Right atrium auricular region (tissue), 2 donors: ENCODE results near the gene DEFB125. TPM values are rescaled to one million over a fixed set of nuclear protein-coding genes. Genes with fewer than 3 reads are reported as not detected.
"Not testable (repeated sequence)": the region's sequence is repeated elsewhere in the genome, so short reads cannot be mapped to it uniquely, and the experiment has no call there.

ENCODE experiments used
- DNase-seq: peaks from one replicate; pipeline ENCODE4 v3.0.0-alpha.2; 2019; ENCODE audit warnings: low spot score
- H3K27ac ChIP-seq, 2 donors: fragments of 200-600 bp; sonication (generic); 1 replicate in 1 of 2; 2 replicates in 1 of 2; pipeline ENCODE4 v1.5.1; 2016 to 2019
- H3K27me3 ChIP-seq, 2 donors: fragments of 200-600 bp; sonication (generic); one replicate each; pipeline versions ENCODE4 v1.5.1 to v1.6.0; 2017 to 2019
- H3K36me3 ChIP-seq: fragments of 200-600 bp; sonication (generic); one replicate; pipeline ENCODE4 v1.5.1; 2016
- H3K4me1 ChIP-seq, 2 donors: fragments of 200-600 bp; sonication (generic); one replicate each; pipeline versions ENCODE4 v1.5.1 to v1.6.0; 2017 to 2019
- H3K4me3 ChIP-seq, 2 donors: fragments of 200-600 bp; sonication (generic); 1 replicate in 1 of 2; 2 replicates in 1 of 2; pipeline ENCODE4 v1.5.1; 2017 to 2019; ENCODE audit warnings: mild to moderate bottlenecking in 1 of 2, moderate library complexity in 1 of 2
- H3K9me3 ChIP-seq, 2 donors: fragments of 200-600 bp; sonication (generic); one replicate each; pipeline ENCODE4 v1.5.1; 2019
- total RNA-seq, 2 donors: library from RNA; depleted of rRNA; stranded (reverse); fragments of >200 nt; gene quantifications; one replicate each; pipeline ENCODE4 v1.1.0, GENCODE V29; 2016
- TF ChIP-seq, protein P1 (sequence below), 2 donors: fragments of 200-600 bp; sonication (generic); IDR thresholded peaks; one replicate each; pipeline ENCODE4 v1.5.1; 2019; ENCODE audit warnings: antibody characterized with exemption in 2 of 2

The DEFB125 gene
- total RNA-seq, 2 donors from 2014 or later = not detected

DNA sequence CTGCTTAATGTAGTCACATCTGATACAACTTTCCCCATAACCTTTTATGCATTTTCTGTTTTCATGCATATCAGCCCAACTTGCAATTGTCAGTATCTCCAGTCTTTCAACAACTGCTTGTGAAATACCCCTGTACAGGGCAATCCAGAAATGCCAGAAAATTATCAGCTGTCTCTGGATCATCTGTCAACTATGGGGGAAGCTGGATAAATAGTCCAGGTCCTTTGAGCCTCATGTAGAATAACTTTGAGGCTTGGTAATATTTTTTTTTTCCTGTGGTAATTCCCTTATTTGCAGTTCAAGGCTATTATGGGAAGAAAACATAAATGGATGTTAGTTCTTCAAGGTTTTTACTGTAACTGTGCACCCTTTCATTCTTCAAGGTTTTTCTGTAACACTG, 6.2 kb downstream of the DEFB125 start:
- peaks cover 0 to 24% of the 10 kb centered on the region in 2 donors for H3K9me3 ChIP-seq
- H3K36me3 ChIP-seq = no peaks in the 10 kb centered on the region
- H3K27ac ChIP-seq = no peak overlapping the region
- no peak for DNase-seq
- TF ChIP-seq, protein P1, sequence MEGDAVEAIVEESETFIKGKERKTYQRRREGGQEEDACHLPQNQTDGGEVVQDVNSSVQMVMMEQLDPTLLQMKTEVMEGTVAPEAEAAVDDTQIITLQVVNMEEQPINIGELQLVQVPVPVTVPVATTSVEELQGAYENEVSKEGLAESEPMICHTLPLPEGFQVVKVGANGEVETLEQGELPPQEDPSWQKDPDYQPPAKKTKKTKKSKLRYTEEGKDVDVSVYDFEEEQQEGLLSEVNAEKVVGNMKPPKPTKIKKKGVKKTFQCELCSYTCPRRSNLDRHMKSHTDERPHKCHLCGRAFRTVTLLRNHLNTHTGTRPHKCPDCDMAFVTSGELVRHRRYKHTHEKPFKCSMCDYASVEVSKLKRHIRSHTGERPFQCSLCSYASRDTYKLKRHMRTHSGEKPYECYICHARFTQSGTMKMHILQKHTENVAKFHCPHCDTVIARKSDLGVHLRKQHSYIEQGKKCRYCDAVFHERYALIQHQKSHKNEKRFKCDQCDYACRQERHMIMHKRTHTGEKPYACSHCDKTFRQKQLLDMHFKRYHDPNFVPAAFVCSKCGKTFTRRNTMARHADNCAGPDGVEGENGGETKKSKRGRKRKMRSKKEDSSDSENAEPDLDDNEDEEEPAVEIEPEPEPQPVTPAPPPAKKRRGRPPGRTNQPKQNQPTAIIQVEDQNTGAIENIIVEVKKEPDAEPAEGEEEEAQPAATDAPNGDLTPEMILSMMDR (IDR thresholded peaks at IDR 0.05) = no peak
- no peaks in the 10 kb centered on the region for H3K4me1 ChIP-seq
- H3K27me3 ChIP-seq = no peaks in the 10 kb centered on the region
- H3K4me3 ChIP-seq = no peak overlapping the region

GRCh38 chr20:95215-95614, 7.7 kb downstream of the DEFB125 start:
- TF ChIP-seq, protein P1 (IDR thresholded peaks at IDR 0.05) = no peak
- H3K4me1 ChIP-seq = no peaks in the 10 kb centered on the region
- no peak overlapping the region for H3K4me3 ChIP-seq
- H3K27me3 ChIP-seq = no peaks in the 10 kb centered on the region
- no peak for DNase-seq
- no peak overlapping the region for H3K27ac ChIP-seq
- H3K36me3 ChIP-seq = no peaks in the 10 kb centered on the region
- peaks cover 0 to 24% of the 10 kb centered on the region in 2 donors for H3K9me3 ChIP-seq

- peaks cover 0 to 24% of the 10 kb centered on the region in 2 donors for H3K9me3 ChIP-seq
- H3K36me3 ChIP-seq, H3K4me3 ChIP-seq, H3K4me1 ChIP-seq, H3K27ac ChIP-seq, H3K27me3 ChIP-seq, DNase-seq: not testable (repeated sequence)
Measured at GRCh38 chr20:97691-98090, 10.2 kb downstream of the DEFB125 start.

- Histone ChIP-seq H3K4me3 (no peak overlapping the region), H3K4me1 (no peaks in the 10 kb centered on the region), H3K27ac (no peak overlapping the region), H3K27me3 (no peaks in the 10 kb centered on the region), H3K36me3 (no peaks in the 10 kb centered on the region), H3K9me3 (no peaks in the 10 kb centered on the region)
- TF ChIP-seq, protein P1 (IDR thresholded peaks at IDR 0.05) = no peak
- DNase-seq = no peak
Measured at GRCh38 chr20:101975-102374, 14.5 kb downstream of the DEFB125 start.

DNA sequence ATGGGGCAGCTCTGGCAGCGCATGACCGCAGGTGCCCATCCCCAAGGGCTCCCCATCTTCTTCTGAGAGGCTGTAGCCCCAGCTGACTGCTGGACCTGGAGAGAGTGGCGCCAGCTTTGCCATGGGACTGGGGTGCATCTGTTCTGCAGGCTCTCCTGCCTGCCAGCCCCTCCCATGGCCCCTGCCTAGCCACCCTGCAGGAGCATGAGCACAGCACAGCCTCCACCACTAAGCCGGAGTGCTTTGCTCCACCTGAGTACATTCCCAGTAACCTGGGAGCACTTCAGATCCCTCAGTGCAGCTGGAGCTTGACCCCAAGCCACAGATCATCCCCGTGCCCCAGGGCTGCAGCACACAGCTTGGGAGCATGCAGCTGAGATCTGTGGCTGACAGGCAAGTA, 16.0 kb downstream of the DEFB125 start:
- TF ChIP-seq, protein P1 (IDR thresholded peaks at IDR 0.05) = no peak
- no peak overlapping the region for H3K4me3 ChIP-seq
- no peak overlapping the region for H3K27ac ChIP-seq
- H3K36me3 ChIP-seq = no peaks in the 10 kb centered on the region
- no peaks in the 10 kb centered on the region for H3K27me3 ChIP-seq
- no peaks in the 10 kb centered on the region for H3K9me3 ChIP-seq
- H3K4me1 ChIP-seq = no peaks in the 10 kb centered on the region
- DNase-seq = no peak

DNA sequence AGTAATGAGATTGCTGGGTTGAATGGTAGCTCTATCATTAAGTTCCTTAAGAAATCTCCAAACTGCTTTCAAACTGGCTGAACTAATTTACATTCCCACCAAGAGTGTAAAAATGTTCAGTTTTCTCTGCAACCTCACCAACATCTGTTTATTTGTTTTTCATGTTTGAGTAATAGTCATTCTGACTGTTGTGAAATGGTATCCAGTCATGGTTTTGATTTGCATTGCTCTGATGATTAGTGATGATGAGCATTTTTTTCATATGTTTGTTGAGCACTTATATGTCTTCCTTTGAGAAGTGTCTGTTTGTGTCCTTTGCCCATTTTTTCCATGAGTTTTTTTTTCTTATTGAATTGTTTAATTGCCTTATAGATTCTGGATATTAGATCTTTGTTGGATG, 24.9 kb downstream of the DEFB125 start:
- Histone ChIP-seq H3K27me3 (no peaks in the 10 kb centered on the region), H3K4me1 (no peaks in the 10 kb centered on the region), H3K4me3 (no peak overlapping the region), H3K9me3 (peaks cover 0 to 8% of the 10 kb centered on the region in 2 donors), H3K27ac (no peak overlapping the region), H3K36me3 (no peaks in the 10 kb centered on the region)
- TF ChIP-seq, protein P1 (IDR thresholded peaks at IDR 0.05) = no peak
- no peak for DNase-seq
